H7 (cell line): ENCODE data around the gene MOG. TPM values are rescaled to one million over a fixed set of nuclear protein-coding genes. Genes with fewer than 3 reads are reported as not detected.
A peak's percentile ranks its signal among the peaks of the same experiment; 100 is the strongest.

ENCODE experiments used
- DNase-seq: peaks from one replicate; pipeline ENCODE4 v3.0.0; 2012
- H3K27me3 ChIP-seq: 2 replicates; pipeline ENCODE4 v1.6.0; 2011; ENCODE audit warnings: mild to moderate bottlenecking, low read length; ENCODE audit not compliant: control insufficient read depth, insufficient read depth
- H3K36me3 ChIP-seq: replicated peaks from 2 replicates; pipeline ENCODE4 v1.5.1; 2011; ENCODE audit warnings: low read length; ENCODE audit not compliant: control insufficient read depth, insufficient read depth
- H3K4me3 ChIP-seq: 2 replicates; pipeline ENCODE4 v1.5.1; 2011; ENCODE audit warnings: low read depth, mild to moderate bottlenecking, control low read depth, low read length, moderate library complexity; ENCODE audit not compliant: insufficient read depth
- total RNA-seq: library from RNA; depleted of rRNA; stranded (reverse); fragments of >200 nt; shearing (Covaris generic); gene quantifications from 2 replicates; pipeline ENCODE4 v1.2.3, GENCODE V29; 2014; rRNA removed

MOG gene
- 1.4 and 2.0 TPM in 2 replicates for total RNA-seq

DNA sequence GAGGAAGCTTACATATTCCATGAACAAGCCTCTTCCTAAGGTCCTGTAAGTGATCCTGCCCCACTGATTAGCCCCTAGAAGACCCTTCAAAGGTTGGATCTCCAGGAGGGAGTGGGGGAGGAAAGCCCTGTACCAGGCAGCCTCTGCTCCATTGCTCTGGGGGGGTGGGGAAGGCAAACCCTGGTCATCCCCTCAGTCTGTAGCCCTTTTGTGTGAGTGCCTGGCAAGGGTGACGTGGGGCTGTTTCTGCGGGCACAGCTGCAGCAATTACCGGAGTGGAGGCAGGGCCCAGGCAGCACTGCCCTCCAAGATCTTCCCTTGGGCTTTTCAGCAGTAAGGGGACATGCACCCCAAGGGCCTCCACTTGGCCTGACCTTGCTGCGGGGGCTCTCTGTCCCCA lies at the start of gene MOG:
Gene MOG, plus strand, starts transcription at position 295 of the 400 bp plus-strand sequence. CDS start 118 bp downstream, outside the sequence.
- no peak for DNase-seq
- Histone ChIP-seq H3K36me3 (no peaks in the 10 kb centered on the region), H3K4me3 (no peak within 1 kb of the TSS), H3K27me3 (no peaks in the 10 kb centered on the region)

DNA sequence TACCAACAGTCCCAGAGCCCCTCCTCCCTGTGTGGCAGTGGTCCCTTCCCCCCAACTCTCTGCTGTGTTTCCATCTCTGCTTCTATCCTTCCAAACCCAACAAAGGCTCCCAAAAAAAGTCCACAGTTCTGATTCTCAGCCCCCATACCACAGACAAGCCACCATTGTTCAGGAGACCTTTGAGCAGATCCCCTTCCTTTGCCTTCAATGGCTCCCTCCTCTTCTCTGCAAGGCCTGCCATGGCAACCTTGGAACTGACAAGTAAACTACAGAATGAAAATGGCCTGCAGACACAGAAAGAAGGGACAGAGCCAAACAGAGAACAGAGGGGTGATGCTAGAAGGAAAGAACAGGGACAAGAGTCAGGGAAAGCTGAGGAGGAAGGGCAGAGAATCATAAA lies 48.8 kb upstream of the MOG start:
- H3K4me3 ChIP-seq, result no peak overlapping the region
- no peaks in the 10 kb centered on the region for H3K27me3 ChIP-seq
- peaks cover 74% of the 10 kb centered on the region for H3K36me3 ChIP-seq
- no peak for DNase-seq

DNA sequence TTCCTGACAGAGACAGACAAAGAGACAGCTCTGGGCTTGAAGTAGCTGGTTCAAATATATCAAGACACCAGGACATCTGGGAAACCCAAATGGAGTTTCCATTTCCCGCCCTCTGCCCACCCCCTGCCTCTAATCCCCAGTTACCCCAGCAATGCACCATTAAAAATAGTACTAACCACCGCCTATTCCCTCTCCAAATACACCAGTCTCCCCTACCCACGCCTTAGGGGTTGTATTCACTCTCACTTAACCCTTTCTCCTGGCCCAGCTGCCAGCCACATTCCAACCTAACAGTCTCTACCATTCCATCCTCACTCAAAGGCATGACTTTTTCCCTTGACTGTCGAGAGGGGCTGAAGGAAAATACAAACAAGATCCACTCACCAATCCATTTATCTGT lies 46.4 kb upstream of the MOG start:
- Histone ChIP-seq H3K36me3 (peaks cover 66% of the 10 kb centered on the region), H3K4me3 (no peak overlapping the region), H3K27me3 (no peaks in the 10 kb centered on the region)
- no peak for DNase-seq

DNA sequence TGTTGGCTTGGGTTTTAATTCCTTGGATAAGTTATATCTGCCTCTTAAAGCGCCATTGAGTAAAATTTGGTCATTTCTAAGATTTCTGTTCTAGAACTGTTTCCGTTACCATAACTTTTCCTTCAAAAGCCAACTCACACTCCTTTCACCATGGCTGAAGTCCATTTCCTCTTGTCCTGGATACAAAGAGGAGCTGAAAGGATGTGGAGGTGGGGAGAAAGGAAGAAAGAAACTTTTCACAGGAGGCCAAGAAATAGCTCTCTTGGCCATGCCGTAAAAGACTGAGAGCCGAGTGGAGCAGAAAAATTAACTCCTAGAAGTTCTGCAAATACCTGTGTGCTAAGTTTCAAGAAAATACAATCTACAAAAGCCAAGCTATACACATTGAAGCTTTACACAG lies 45.5 kb upstream of the MOG start:
- Histone ChIP-seq H3K27me3 (no peaks in the 10 kb centered on the region), H3K4me3 (no peak overlapping the region), H3K36me3 (peaks cover 57% of the 10 kb centered on the region)
- no peak for DNase-seq

DNA sequence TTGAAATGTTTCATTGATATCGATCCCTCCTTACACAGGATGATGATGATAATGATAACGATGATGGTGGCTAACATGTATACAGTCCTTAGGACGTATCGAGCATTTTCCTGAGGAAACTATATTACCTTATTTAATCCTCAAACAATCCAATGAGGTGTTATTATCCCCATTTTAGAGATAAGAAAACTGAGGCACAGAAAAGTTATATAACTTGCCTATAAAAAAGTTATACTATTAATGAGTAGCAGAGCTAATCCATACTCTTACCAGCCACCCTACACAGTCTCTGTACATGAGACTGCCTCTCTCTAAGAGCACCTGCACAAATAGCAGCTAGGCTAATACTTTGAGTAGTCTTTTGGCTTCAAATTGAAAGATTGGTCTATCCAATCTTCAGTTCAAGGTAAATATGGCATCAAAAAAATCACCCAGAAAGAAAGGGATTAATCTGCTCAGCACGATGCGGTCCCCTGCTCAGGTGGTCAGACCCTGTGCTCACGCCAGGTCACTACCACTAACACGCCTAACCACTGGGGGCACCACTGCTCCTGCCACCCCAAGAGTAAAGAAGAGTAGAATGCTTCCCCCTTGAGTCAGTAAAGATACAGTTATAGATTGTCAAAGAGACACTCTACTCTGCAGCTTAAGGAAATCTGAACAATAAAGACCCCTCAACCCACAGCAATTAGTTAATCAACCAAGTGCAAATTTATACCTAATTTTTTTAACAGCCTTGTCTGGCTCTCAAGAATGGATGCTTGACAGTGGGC lies 38.9 kb upstream of the MOG start:
- DNase-seq, result peak; percentile 79
- no peaks in the 10 kb centered on the region for H3K27me3 ChIP-seq
- H3K4me3 ChIP-seq, result no peak overlapping the region
- H3K36me3 ChIP-seq, result peaks cover 46% of the 10 kb centered on the region

DNA sequence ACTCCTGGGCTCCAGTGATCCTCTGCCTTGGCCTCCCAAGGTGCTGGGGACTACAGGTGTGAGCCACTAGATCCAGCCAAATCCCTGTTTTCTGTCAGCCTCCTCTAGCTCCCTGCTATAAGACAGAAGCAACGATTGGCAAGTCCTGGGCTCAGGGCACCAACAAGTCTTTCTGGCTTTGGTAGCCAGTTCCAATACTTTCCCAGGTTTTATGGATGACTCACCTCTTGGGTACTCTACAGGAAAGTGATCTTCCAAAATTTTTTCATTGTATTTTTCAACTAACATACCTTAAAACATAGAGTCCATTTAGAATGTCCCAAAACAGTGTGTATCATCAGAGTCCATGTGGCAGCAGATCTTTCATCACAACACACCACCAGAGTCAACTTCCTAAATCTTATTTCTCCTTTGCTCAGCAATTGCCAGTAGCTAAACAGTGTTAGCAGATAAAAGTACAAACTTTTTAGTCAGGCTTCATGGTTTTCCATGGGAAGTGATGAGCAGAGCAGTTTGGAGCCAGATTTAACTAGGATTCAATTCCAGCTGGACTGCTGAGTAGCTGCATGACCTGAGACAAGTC lies 37.2 kb upstream of the MOG start:
- Histone ChIP-seq H3K27me3 (no peaks in the 10 kb centered on the region), H3K4me3 (no peak overlapping the region), H3K36me3 (peaks cover 46% of the 10 kb centered on the region)
- DNase-seq, result no peak

DNA sequence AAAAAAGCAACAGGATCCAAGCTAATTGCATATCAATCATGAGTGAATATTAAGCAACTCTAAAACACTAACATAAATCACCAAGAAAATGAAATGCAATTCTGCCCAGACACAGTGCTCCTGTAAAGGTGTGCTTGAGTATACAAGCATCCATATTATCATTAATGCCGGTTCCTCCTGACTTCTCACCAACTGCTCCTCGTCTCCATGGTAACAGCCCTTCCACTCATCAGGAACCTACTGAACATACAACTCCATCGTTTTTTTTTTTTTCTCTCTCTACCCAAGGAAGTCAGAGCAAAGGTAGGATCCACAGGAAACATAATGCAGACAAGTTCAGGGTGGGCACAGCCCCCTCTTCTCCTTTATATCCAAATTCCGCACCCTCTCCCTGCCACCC lies 36.3 kb upstream of the MOG start:
- DNase-seq, result no peak
- no peak overlapping the region for H3K4me3 ChIP-seq
- H3K27me3 ChIP-seq, result no peaks in the 10 kb centered on the region
- H3K36me3 ChIP-seq, result peaks cover 46% of the 10 kb centered on the region

DNA sequence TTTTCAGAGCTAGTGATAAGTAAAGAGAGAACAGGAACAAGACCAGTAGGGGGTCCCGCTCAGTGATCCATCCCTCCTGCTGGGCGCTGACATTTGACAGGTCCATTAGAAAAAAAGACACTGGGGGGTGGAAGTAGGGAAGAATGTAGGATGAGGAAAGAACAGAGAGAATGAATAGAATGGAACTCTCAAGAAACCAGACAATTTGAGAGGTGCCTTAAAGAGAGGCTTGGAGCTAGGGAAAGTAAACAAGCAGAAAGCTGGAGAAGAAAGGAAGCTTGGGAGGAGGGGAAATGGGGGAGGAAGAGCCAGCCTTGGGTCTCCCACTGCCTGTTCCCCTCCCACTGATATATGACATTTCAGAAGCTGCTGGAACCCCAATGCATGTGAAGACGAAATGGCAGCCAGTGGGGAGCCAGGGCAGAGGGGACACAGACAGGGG lies 32.4 kb upstream of the MOG start:
- peaks cover 34% of the 10 kb centered on the region for H3K36me3 ChIP-seq
- peak; percentile 47 for DNase-seq
- H3K4me3 ChIP-seq, result no peak overlapping the region
- H3K27me3 ChIP-seq, result no peaks in the 10 kb centered on the region

DNA sequence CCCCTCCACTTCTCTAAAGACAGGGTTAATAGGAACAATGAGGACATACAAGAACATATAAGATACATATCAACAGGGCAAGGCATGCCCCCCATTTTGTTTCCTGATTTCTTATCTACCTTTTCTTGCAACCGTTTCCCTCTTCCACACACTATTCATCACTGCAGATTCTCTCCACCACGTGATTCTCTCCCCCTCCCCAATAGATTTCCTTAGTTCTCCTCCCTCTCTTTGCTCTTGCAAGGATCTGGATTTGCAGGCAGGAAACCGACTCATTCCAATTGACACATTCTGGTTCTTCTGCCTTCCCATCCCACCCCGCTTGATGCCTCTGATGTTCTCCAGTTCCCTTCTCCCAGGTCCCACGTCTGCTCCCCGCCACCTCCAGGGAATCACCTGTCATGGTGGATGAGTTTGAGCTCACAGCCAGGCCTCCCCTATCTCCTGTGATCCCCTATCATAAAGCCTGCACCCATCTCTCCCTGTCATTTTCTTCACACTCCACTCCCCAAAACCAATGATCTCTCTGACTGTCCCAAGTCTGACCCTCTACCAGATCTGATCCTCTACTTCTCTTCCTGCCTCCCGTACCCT lies 31.5 kb upstream of the MOG start:
- Histone ChIP-seq H3K27me3 (no peaks in the 10 kb centered on the region; the same call in 1 of the 2 replicates), H3K4me3 (peak overlapping the region; percentile 16; the same call in 1 of the 2 replicates), H3K36me3 (peaks cover 27% of the 10 kb centered on the region)
- no peak for DNase-seq

DNA sequence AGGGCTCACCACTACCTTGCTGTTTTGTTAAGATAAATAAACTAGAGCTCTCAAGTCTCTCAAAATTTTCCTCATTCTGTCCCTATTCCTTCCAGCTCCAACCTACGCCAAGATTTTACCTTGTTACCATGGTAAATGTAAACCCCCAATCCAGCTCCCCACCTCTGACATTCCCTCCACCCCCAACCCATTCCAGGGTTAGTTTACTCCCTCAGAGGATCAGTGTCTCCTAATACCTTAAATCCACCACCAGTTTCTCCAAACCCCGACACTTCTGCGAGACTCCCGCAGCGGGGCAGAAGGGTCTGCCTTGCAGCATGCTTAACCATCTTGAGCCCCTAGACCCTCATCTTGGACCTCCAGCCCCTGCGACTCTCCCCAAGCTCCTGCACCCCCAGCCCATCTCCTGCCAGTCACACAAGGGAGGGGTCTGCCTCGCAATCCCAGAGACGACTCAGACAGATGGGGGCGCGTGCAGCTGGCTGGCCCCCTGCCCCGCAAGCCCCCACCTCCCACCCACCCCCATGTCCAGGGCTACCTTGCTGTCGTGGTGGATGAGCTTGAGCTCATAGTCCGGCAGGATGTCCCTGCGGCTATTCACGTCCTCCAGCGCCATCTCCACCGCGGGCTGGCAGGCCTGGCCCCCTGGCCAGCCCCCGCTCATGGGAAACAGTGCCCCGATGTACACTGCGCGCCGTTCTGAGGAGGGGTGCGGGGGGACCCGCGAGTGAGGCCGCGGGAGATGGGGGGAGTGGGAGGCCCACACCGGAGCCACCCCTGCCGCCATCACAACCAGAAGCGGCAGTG lies 29.7 kb upstream of the MOG start:
- Histone ChIP-seq H3K27me3 (no peaks in the 10 kb centered on the region; the same call in 1 of the 2 replicates), H3K4me3 (peak overlapping the region; percentile 67), H3K36me3 (peaks cover 14% of the 10 kb centered on the region)
- DNase-seq, result peak; percentile 76

DNA sequence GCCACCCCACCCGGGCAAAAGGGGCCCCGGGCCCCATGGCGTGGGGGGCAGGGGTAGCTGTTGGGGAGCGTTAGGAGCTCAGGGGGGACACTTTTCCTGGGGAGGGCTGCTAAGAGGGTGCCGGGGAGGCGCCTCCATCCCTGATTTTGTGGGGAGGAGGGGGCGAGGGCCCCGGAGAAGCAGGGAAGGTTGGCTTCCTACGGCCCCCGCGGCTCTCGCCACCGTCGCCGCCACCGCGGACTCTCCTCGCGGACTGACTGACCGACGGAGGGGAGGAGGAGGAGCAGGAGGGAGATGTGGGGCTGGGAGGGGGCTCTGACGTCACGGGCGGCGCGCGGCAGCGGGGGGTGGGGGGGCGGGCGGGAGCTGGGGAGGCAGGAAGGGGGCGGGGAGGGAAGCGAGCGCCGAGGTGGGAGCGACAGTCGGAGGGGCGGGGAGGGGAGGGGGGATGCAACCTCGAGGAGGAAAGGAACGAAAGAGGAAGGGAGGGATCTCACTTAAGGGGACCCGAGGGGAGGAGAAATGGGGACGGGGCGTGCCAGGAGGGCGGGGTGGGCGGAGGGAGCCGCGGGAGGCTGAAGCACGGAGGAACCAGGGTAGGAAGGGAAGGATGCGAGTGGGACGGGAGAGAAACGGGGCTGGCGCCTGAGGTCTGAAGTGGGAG lies 29.0 kb upstream of the MOG start:
- no peaks in the 10 kb centered on the region; the same call in 1 of the 2 replicates for H3K27me3 ChIP-seq

DNA sequence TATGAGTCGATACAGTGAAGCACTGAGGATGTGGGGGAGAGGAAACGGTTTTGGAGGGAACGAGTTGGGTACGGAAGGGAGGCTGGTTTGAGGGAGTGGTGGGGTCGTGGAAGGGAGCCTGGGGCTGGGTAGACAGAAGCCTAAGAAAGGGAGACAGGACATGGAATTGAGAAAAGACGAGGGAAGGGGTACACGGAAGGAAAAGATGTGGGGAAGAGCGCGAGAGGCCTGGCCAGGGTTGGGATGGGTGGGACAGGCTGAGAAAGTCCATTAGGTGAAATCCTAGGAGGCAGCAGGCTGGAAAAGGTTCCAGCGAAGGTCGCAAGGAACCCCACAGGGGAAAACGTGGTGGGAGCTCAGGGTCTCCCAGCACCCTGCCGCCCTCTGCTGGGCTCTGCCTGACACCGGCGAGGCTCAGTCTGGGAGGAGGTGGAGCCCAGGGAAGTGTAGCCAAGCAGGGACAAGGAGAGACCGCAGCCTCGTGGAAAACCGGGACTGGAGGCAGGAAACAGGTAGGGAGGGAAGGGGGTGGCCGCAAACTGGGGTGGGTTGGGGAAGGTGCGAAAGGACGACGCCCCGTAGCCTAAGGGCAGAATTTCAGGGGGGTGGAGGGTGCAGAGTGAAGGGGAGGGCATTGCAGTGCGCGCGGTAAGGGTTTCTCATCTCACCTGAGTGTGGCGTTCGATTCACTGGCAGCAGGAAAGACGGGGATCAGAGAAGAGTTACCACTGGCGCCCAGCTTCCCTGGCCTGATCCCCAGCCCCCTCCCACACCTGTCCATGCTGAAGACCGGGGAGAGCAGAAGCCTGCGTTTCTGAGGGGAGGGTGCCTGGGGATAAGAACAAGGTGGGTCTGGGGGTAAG lies 28.2 kb upstream of the MOG start:
- peaks cover 3% of the 10 kb centered on the region for H3K36me3 ChIP-seq
- H3K4me3 ChIP-seq, result peak overlapping the region; percentile 62
- DNase-seq, result peak; percentile 91
- no peaks in the 10 kb centered on the region; the same call in 1 of the 2 replicates for H3K27me3 ChIP-seq

More for the DNA sequence above, 29.0 kb upstream of the MOG start:
- Histone ChIP-seq H3K36me3 (peaks cover 11% of the 10 kb centered on the region), H3K4me3 (peak overlapping the region; percentile 67)
- peak; percentile 97 for DNase-seq

DNA sequence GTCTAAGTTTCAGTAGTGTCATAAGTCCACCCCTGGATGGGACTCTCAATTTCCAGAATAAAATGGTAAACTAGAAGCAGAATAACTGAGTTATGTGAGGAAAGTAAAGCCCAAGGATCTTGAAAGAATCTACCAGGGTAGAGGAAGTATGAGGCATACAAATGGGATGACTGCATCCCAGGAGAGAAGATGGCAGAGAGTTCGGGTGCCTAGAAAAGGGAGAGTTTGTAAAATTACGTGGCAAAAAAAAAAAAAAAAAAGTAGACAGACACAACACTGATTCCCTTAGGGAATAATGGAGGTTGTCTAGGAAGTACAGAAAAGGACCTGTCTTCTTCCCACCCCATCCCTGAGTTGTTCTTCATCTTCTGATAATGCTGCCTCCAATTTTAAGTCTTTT lies 27.3 kb upstream of the MOG start:
- DNase-seq, result no peak

More for the DNA sequence above, 27.3 kb upstream of the MOG start:
- H3K4me3 ChIP-seq, result no peak overlapping the region
- H3K27me3 ChIP-seq, result no peaks in the 10 kb centered on the region; the same call in 1 of the 2 replicates
- no peaks in the 10 kb centered on the region; the same call in 1 of the 2 replicates for H3K36me3 ChIP-seq
